Vagina (tissue), 2 donors: ENCODE results near the gene GCHFR.

Experiments
- POLR2A ChIP-seq, 2 donors: fragments of 450-650 bp; IDR thresholded peaks; one replicate each; pipeline ENCODE4 v1.6.1; 2017; ENCODE audit warnings: antibody characterized with exemption in 2 of 2, mild to moderate bottlenecking in 2 of 2, moderate library complexity in 2 of 2
- POLR2AphosphoS5 ChIP-seq, 2 donors: sonication (generic); formaldehyde crosslinking; IDR thresholded peaks; one replicate each; pipeline ENCODE4 v1.9.0; 2017; ENCODE audit warnings: antibody characterized with exemption in 2 of 2, mild to moderate bottlenecking in 2 of 2, low read depth in 1 of 2; ENCODE audit not compliant: insufficient read depth in 1 of 2
- TF ChIP-seq, protein P1 (sequence below), 3 experiments: fragments of 450-650 bp in 2 of 3; fragments of 200-600 bp in 1 of 3; sonication (generic) in 1 of 3; IDR thresholded peaks; one replicate each; pipeline ENCODE4 v1.5.1; 2017 to 2019; ENCODE audit warnings: antibody characterized with exemption in 3 of 3, mild to moderate bottlenecking in 2 of 3, moderate library complexity in 2 of 3

GRCh38 chr15:40803688-40804087, 39.8 kb downstream of the GCHFR start:
- TF ChIP-seq POLR2A (IDR thresholded peaks at IDR 0.05) (no peak), POLR2AphosphoS5 (IDR thresholded peaks at IDR 0.05; ENCODE audit: insufficient read depth in 1 of 2, low read depth in 1 of 2) (no peak)
- TF ChIP-seq, protein P1, sequence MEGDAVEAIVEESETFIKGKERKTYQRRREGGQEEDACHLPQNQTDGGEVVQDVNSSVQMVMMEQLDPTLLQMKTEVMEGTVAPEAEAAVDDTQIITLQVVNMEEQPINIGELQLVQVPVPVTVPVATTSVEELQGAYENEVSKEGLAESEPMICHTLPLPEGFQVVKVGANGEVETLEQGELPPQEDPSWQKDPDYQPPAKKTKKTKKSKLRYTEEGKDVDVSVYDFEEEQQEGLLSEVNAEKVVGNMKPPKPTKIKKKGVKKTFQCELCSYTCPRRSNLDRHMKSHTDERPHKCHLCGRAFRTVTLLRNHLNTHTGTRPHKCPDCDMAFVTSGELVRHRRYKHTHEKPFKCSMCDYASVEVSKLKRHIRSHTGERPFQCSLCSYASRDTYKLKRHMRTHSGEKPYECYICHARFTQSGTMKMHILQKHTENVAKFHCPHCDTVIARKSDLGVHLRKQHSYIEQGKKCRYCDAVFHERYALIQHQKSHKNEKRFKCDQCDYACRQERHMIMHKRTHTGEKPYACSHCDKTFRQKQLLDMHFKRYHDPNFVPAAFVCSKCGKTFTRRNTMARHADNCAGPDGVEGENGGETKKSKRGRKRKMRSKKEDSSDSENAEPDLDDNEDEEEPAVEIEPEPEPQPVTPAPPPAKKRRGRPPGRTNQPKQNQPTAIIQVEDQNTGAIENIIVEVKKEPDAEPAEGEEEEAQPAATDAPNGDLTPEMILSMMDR (IDR thresholded peaks at IDR 0.05): no peak
